ENCODE results near the gene LUC7L3. TPM values are rescaled to one million over a fixed set of nuclear protein-coding genes. Genes with fewer than 3 reads are reported as not detected.
"Not testable (repeated sequence)": the region's sequence is repeated elsewhere in the genome, so short reads cannot be mapped to it uniquely, and the experiment has no call there.

Gene LUC7L3
- total RNA-seq, 2 donors from 2014 or later = 122 to 169 TPM

DNA sequence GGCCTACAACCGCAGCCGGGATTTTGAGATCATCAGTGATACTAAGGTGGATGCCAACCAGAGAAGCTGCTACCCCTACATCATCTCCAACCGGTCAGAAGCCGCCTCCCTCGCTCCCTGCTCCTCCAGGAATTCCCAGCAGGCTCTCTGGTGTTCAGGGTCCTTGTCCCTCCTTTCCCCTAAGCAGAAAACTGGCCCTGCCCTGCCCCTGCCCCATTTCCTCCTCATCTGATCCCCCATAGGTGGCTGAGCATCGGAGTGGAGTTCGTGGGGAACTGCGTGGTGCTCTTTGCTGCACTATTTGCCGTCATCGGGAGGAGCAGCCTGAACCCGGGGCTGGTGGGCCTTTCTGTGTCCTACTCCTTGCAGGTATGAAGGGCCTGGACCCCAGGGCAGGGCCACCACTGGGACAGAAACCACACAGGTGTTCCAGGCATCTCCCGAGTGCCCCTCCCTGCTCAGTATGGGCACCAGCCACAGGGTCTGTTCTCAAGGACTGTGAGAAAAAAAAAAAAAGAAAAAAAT lies 41.5 kb upstream of the LUC7L3 start:
- no peaks in the 10 kb centered on the region for H3K36me3 Mint-ChIP-seq (ENCODE audit: low read depth)
- Histone ChIP-seq H3K27ac (ENCODE audit: low read depth, low read length) (no peak overlapping the region), H3K27me3 (ENCODE audit: control insufficient read depth, insufficient read depth, low read length, poor library complexity, severe bottlenecking) (no peaks in the 10 kb centered on the region), H3K4me1 (ENCODE audit: control insufficient read depth, insufficient read depth, low read length) (no peaks in the 10 kb centered on the region), H3K36me3 (ENCODE audit: control insufficient read depth, insufficient read depth, low read length) (no peaks in the 10 kb centered on the region), H3K9ac (ENCODE audit: extremely low read depth, low read length, poor library complexity, severe bottlenecking) (no peak overlapping the region), H3K9me3 (ENCODE audit: control insufficient read depth, low read length) (no peaks in the 10 kb centered on the region), H3K4me3 (ENCODE audit: low read length) (no peak overlapping the region)
- 90 to 97% methylated on average over 11 to 12 of the region's 12 CpGs for WGBS, 2 experiments (ENCODE audit: insufficient coverage in 1 of 2, insufficient read length in 1 of 2)
- no peak overlapping the region for H3K4me3 Mint-ChIP-seq
- H3K4me1 Mint-ChIP-seq = peaks cover 4% of the 10 kb centered on the region
- TF ChIP-seq CTCF (conservative IDR thresholded peaks at IDR 0.05) = no peak
- peak; percentile 44 for DNase-seq
- H3K27me3 Mint-ChIP-seq (ENCODE audit: insufficient read depth) = no peaks in the 10 kb centered on the region
- H3K9me3 Mint-ChIP-seq = no peaks in the 10 kb centered on the region
- no peak overlapping the region for H3K27ac Mint-ChIP-seq

DNA sequence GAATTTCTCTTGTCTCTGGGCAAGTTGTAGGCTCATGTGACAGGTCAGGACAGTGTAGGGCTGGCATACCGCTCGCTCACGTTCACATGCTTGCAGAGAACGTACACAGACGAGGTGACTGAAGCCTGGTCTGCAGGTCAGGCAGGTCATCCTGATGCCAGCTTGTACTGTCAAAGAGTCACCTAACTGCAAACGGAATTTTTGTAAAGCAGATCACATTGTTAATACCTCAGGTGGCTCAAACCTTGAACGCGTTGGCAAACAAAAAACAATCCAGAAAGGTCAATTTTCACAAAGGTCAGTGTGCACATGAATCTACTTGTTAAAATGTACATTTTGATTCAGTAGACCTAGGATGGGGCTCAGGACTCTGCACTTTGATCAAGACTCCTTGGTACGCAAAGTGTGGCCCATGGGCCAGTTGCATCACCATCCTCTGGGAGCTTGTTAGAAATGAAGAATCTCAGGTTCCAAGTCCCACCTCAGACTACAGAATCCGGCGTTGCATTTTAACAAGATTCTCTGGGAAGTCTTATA lies 40.3 kb upstream of the LUC7L3 start:
- Histone ChIP-seq H3K27me3 (ENCODE audit: control insufficient read depth, insufficient read depth, low read length, poor library complexity, severe bottlenecking) (no peaks in the 10 kb centered on the region), H3K4me3 (ENCODE audit: low read length) (no peak overlapping the region), H3K4me1 (ENCODE audit: control insufficient read depth, insufficient read depth, low read length) (peaks cover under 1% of the 10 kb centered on the region), H3K36me3 (ENCODE audit: control insufficient read depth, insufficient read depth, low read length) (no peaks in the 10 kb centered on the region), H3K9ac (ENCODE audit: extremely low read depth, low read length, poor library complexity, severe bottlenecking) (no peak overlapping the region), H3K27ac (ENCODE audit: low read depth, low read length) (no peak overlapping the region), H3K9me3 (ENCODE audit: control insufficient read depth, low read length) (no peaks in the 10 kb centered on the region)
- Mint-ChIP-seq H3K9me3 (no peaks in the 10 kb centered on the region), H3K36me3 (ENCODE audit: low read depth) (no peaks in the 10 kb centered on the region), H3K4me1 (peaks cover 4% of the 10 kb centered on the region), H3K27ac (no peak overlapping the region), H3K27me3 (ENCODE audit: insufficient read depth) (no peaks in the 10 kb centered on the region), H3K4me3 (no peak overlapping the region)
- no peak for DNase-seq
- 94 to 95% methylated on average over 9 to 11 of the region's 11 CpGs for WGBS, 2 experiments (ENCODE audit: insufficient coverage in 1 of 2, insufficient read length in 1 of 2)
- TF ChIP-seq CTCF (conservative IDR thresholded peaks at IDR 0.05) = no peak

- H3K27me3 Mint-ChIP-seq (ENCODE audit: insufficient read depth) = no peaks in the 10 kb centered on the region
- TF ChIP-seq CTCF (conservative IDR thresholded peaks at IDR 0.05) = no peak
- H3K27ac ChIP-seq (ENCODE audit: low read depth, low read length) = no peak overlapping the region
- H3K9me3 Mint-ChIP-seq = no peaks in the 10 kb centered on the region
- H3K36me3 ChIP-seq (ENCODE audit: control insufficient read depth, insufficient read depth, low read length) = no peaks in the 10 kb centered on the region
- H3K4me1 ChIP-seq (ENCODE audit: control insufficient read depth, insufficient read depth, low read length) = peaks cover 8% of the 10 kb centered on the region
- no peak overlapping the region for H3K9ac ChIP-seq (ENCODE audit: extremely low read depth, low read length, poor library complexity, severe bottlenecking)
- no peaks in the 10 kb centered on the region for H3K36me3 Mint-ChIP-seq (ENCODE audit: low read depth)
- no peaks in the 10 kb centered on the region for H3K9me3 ChIP-seq (ENCODE audit: control insufficient read depth, low read length)
- H3K4me3 Mint-ChIP-seq = no peak overlapping the region
- no peak for DNase-seq
- no peaks in the 10 kb centered on the region for H3K27me3 ChIP-seq (ENCODE audit: control insufficient read depth, insufficient read depth, low read length, poor library complexity, severe bottlenecking)
- no peak overlapping the region for H3K27ac Mint-ChIP-seq
- H3K4me1 Mint-ChIP-seq = peaks cover 12% of the 10 kb centered on the region
- 95 to 100% methylated on average over 3 to 5 of the region's 5 CpGs for WGBS, 2 experiments (ENCODE audit: insufficient coverage in 1 of 2, insufficient read length in 1 of 2)
- no peak overlapping the region for H3K4me3 ChIP-seq (ENCODE audit: low read length)
Observed at GRCh38 chr17:50680126-50680525, 39.3 kb upstream of the LUC7L3 start.

- H3K4me3 ChIP-seq (ENCODE audit: low read length); H3K36me3 Mint-ChIP-seq (ENCODE audit: low read depth); H3K27ac Mint-ChIP-seq; H3K27me3 Mint-ChIP-seq (ENCODE audit: insufficient read depth); H3K27me3 ChIP-seq (ENCODE audit: control insufficient read depth, insufficient read depth, low read length, poor library complexity, severe bottlenecking); H3K27ac ChIP-seq (ENCODE audit: low read depth, low read length); H3K36me3 ChIP-seq (ENCODE audit: control insufficient read depth, insufficient read depth, low read length); H3K4me3 Mint-ChIP-seq; H3K9me3 ChIP-seq (ENCODE audit: control insufficient read depth, low read length); H3K9me3 Mint-ChIP-seq; H3K9ac ChIP-seq (ENCODE audit: extremely low read depth, low read length, poor library complexity, severe bottlenecking); H3K4me1 ChIP-seq (ENCODE audit: control insufficient read depth, insufficient read depth, low read length); DNase-seq: not testable (repeated sequence)
- peaks cover 12% of the 10 kb centered on the region for H3K4me1 Mint-ChIP-seq
- 87% methylated on average over 10 to 12 of the region's 12 CpGs for WGBS, 2 experiments (ENCODE audit: insufficient coverage in 1 of 2, insufficient read length in 1 of 2)
Observed at GRCh38 chr17:50680543-50681262, 38.7 kb upstream of the LUC7L3 start.

Data from endodermal cell (in vitro differentiated cells).